Measurements from ENCODE around the gene CDC14B.
"Not testable (repeated sequence)": the region's sequence is repeated elsewhere in the genome, so short reads cannot be mapped to it uniquely, and the experiment has no call there.

Gene CDC14B

GRCh38 chr9:96621618-96622017 lies 2.0 kb upstream of the CDC14B start:
- DNase-seq = no peak

DNA sequence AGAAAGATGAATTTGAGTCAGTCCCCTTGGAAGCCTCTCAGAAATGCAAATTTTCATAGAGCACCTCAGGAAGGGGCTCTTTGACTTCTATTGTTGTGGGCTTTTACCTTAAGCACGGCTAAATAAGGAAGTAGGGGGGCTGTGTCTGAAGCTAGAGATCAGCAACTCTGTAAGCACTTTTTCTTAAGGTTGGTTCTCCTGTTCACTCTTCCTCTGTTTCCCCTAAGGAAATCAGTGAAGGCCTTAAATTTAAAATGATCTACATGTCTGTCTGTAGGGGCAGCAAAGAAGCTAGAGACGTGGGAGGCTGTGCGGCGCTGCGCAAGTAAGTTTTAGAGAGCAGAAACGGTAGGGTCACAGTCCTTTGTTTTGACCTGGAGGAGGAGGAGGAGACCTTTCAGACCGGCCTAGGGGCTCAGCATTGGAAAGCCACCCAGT lies 1.2 kb upstream of the CDC14B start:
- DNase-seq = no peak

- DNase-seq = no peak
Observed at GRCh38 chr9:96620181-96620514, 505 bp upstream of the CDC14B start.

GRCh38 chr9:96619124-96619465 lies 548 bp downstream of the CDC14B start:
- DNase-seq = no peak

- no peak for DNase-seq
Observed at GRCh38 chr9:96618209-96619123, 1.2 kb downstream of the CDC14B start.

GRCh38 chr9:96617439-96618185 lies 2.0 kb downstream of the CDC14B start:
- no peak for DNase-seq

DNA sequence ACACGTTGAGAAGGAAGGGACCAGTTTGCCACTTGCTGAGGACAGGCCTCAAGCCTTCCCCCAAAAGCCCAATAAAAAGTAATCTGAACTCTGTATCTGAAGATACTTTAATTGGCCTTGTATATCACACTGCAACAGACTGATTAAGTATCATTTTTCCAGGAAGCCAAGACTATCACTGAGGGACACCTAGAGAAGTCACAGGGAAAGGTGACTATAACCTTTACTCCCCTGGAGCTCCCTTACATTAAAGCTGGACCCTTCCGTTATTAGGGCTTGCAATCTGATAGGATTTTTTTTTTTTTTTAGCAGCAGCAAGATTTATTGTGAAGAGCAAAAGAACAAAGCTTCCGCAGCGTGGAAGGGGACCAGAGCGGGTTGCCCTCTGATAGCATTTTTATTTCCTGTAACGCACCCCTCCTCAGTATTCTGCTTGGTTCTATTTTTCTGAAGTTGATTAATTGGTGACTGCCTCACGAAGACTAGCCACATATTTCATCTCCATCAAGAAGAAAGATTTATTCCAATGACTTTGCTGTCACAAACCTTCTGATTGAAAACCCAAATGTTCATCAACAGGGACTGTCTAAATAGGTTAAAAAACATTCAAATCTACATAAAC lies 2.7 kb downstream of the CDC14B start:
- no peak for DNase-seq

DNA sequence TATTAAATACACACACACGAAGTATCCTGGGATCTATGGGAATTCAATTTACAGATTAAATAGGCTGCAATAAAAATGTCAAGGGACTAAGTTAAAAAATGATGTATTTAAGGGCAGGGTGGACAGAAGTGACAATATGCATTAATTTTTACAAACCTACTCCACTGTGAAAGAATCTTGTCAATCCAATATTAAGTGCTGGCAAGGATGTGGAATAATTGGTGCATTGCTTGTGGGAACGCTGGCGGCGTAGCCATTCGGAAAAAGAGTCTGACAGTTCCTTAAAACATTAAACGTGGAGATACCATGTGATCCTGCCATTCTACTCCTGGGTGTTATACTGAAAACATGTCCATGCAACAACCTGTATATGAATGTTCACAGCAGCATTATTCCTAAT lies 4.2 kb downstream of the CDC14B start:
- DNase-seq = no peak

- DNase-seq = not testable (repeated sequence)
Observed at GRCh38 chr9:96614664-96615063, 5.0 kb downstream of the CDC14B start.

- DNase-seq = no peak
Observed at GRCh38 chr9:96612966-96613589, 6.6 kb downstream of the CDC14B start.

DNA sequence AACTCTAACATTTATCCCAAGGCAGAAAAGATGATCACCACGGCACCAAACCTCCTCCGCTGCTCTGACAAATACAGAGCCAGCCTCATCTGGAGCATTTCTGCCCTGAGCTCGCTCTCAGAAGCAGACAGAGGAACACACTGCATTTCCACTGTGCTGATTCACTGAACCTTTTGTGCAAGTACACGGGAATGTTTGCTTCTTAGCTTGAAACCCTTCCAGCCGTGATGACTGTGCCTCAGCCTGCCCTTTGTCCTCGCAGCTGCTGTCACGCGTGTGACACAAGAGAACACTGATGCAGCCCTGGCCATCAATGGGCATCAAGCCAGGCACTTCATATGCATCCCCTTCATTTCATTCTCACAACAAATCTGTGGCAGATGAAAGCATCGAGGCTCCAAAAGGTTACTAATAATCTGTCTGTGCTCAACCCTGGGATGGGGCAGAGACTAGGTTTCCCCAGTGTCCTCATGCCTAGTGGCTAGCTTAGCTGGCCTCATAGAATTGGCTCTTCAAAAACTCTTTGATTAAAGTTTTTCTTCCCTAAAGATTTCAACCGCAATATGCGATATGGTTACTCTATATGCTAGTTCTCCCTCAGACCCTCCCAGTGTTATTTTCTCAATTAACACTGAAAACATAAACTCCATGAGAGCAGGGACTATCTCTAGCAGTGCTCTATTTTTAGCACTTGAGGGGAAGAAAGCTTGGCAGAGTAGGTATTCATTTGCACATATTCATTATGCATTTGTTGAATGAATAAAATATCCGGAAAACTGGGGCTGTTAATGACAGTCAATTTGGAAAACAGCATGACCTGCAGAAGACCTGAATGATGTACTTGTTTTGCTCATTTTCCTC lies 7.3 kb downstream of the CDC14B start:
- peak; percentile 48 for DNase-seq

- DNase-seq = no peak
Observed at GRCh38 chr9:96611302-96611701, 8.3 kb downstream of the CDC14B start.

DNA sequence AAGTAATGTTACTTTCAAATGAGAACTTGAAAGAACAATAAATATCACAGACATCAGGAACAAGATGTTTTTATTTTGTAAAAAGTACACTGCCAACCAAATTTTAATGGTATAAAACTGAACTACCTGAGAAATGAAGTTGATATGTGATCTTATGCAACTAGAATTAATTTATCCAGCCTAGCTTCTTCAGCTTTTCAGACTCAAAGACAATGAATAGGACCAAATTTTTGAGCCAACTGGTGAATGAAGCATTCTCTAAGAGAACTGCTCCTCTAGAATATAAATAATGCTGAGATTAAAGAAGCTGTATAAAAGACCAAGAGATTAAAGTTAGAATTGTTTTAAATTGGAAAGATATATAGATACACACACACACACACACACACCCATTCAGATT lies 9.9 kb downstream of the CDC14B start:
- no peak for DNase-seq

GRCh38 chr9:96607971-96608370 lies 11.7 kb downstream of the CDC14B start:
- no peak for DNase-seq

- no peak for DNase-seq
Observed at GRCh38 chr9:96605328-96605727, 14.3 kb downstream of the CDC14B start.

GRCh38 chr9:96604004-96604319 lies 15.7 kb downstream of the CDC14B start:
- no peak for DNase-seq

- no peak for DNase-seq
Observed at GRCh38 chr9:96603305-96604003, 16.2 kb downstream of the CDC14B start.

DNA sequence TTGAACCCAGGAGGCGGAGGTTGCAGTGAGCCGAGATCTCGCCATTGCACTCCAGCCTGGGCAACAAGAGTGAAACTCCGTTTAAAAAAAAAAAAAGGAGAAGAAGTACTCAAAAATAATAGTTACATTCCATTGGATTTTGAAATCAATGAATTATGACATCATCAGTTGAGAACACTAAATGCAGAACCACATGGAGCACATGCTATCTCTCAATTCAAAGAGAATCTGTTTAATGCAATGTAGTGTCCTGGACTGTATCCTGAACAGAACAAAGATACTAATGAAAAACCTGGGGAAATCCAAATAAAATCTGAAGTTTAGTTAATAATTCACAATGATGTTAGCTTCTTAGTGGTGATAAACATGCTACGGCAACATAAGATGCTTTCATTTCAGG lies 20.3 kb downstream of the CDC14B start:
- no peak for DNase-seq

DNA sequence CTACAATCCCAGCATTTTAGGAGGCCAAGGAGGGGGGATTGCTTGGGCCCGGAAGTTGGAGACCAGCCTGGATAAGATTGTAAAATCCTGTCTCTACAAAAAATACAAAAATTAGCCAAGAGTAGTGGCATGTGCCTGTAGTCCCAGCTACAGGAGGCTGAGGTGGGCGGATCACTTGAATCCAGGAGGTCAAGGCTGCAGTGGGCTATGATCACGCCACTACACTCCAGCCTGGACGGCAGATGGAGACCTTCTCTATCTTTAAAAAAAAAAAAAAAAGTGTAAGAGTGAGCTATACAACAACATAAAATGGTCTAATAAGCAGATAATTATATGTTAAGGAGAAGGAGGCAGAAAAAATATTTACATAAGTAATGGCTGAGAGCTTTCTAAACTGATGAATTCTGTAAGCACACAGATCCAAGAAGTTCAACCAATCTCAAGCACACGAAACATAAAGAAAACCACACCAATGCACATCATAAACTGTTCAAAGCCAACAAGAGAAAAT lies 23.0 kb downstream of the CDC14B start:
- no peak for DNase-seq

DNA sequence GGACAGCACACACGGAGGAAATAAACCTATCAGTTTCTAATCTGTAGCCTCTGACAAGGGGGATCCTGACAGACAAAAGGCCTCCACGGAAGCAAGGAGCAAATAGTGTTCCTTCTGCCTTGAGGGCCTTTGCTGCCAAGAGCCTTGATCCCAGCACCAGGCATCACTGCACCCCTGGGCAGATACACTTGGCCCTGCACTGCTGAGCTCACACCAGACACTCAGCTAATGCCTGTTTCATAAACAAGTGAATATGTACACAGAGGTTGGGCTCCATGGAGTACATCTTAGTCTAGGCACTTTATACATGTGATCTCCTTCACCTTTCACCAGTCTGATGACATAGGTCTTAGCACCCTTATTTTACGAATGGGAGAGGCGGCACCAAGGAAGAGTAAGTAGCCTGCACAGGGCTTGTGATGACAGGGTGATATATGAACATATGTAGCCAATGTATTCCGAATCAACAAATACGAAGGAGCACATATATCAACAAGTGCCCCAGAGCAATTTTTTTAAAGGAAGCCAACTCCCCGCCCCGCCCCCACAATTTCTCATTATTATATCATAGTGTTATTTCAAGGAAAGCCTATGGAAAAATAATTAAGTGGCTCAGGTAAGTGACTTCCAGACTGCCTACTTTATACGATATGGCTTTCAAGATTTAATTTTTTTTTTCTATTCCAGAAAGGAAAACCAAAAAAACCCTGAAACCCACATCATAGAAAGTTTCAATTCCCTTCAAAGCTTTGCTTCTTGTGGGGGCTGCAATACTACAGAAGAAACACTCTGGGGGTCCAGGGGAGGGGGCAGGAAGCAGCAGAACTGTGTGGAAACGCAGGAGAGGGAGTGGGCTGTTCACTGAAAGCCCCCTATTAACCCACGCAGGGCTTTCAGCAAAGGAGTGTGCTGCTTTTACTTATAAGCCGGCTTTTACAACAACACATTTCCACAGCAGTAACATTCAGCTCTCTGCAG lies 32.0 kb downstream of the CDC14B start:
- no peak for DNase-seq

Data from NCI-H1105 (cell line).